NCI-H1092 treated with DMSO at 0.1 percent for 48 hours (cell line): ENCODE results near the gene ITSN1.
"Not testable (repeated sequence)": the region's sequence is repeated elsewhere in the genome, so short reads cannot be mapped to it uniquely, and the experiment has no call there.

Experiments used
- DNase-seq: peaks from one replicate; lab custom pipeline; 2025; lab: John Stamatoyannopoulos, UW

Gene ITSN1

GRCh38 chr21:33770542-33770941 lies 128.2 kb downstream of the ITSN1 start:
- DNase-seq: no peak

DNA sequence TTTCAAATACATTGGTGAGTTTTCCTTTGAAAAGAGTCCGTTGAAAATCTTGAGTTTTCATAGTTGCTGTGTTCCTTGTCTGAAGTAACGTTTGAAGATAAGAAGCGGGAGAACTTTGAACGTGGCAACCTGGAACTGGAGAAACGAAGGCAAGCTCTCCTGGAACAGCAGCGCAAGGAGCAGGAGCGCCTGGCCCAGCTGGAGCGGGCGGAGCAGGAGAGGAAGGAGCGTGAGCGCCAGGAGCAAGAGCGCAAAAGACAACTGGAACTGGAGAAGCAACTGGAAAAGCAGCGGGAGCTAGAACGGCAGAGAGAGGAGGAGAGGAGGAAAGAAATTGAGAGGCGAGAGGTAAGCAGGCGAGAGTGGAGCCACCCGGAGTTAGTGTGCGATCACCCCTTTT lies 129.7 kb downstream of the ITSN1 start:
- DNase-seq: no peak

DNA sequence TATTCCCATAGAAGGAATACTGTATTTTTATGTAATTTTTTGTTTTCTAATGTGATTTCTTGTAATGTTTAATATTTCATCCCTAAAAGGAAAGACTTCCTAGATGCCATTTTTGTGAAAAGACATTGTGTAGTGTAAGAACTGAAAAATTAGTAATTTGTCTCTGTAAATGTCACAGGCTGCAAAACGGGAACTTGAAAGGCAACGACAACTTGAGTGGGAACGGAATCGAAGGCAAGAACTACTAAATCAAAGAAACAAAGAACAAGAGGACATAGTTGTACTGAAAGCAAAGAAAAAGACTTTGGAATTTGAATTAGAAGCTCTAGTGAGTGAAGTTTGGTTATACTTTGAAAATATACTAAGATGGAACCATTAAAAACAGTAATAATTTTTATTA lies 132.2 kb downstream of the ITSN1 start:
- no peak for DNase-seq

DNA sequence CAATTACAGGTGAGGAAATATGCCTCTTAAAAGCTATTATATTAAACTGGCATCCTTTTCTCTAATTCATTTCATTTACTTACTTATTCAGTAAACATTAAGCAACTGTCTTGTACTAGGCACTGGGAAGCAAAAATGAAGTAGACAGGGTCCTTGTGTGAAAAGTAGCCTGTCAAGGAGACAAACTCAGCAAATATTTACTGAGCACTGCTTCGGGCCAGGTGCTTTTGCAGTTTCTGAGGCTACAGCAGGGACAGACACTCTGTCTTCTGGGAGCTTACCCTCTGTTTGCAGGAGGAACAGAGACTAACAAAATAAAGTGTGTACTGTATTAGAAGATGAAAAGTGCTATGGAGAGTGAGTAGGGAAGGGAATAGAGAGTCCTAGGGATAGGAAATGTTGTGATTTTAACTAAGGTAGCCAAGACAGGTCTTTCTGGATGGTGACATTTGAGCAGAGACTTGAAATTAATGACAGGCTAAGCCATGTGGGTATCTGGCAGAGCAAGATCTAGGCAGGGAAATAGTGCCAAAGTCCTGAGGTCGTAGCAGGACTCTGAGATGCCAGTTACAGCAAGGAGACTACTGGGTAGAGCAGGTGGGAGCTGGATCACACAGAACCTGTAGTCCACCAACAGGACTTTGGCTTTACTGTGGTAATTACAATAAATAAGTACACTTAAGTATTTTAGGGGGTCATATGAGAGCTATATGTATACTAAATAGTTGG lies 133.0 kb downstream of the ITSN1 start:
- no peak for DNase-seq

DNA sequence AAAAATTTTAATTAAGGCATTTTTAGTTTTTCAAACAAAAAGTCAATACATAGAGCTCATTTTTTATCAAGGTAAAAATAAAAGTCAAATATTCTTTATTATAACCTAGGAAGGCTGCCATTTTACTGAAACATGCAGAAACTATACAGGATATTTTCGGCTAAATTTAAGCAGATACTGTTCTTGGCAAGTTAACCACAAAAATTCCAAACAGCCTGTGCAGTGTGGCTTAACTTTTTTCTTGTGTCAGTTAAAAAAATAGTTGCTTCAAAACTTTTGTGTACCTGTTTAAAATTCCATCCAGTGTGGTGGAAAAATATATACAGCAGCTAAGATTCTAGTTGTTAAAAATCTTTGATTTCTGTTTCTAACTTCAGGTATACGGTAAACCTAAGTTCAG lies 138.3 kb downstream of the ITSN1 start:
- no peak for DNase-seq

DNA sequence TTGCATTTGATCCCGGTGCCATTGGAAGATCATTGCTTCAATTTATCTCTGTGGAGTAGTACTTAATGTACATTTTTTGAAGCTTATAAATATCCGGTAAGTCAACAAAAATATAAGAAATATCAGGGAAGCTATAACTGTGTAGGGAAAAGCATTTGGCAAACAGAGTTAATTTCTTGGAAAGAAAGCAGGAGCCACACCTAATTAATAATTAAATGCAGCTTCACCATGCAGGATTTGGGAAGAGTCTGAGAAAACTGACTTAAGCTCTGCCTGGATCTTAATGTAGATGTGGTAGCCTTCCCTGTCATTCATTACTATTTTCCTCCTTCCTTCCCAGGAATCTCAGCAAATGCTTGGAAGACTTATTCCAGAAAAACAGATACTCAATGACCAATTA lies 138.8 kb downstream of the ITSN1 start:
- DNase-seq: no peak

DNA sequence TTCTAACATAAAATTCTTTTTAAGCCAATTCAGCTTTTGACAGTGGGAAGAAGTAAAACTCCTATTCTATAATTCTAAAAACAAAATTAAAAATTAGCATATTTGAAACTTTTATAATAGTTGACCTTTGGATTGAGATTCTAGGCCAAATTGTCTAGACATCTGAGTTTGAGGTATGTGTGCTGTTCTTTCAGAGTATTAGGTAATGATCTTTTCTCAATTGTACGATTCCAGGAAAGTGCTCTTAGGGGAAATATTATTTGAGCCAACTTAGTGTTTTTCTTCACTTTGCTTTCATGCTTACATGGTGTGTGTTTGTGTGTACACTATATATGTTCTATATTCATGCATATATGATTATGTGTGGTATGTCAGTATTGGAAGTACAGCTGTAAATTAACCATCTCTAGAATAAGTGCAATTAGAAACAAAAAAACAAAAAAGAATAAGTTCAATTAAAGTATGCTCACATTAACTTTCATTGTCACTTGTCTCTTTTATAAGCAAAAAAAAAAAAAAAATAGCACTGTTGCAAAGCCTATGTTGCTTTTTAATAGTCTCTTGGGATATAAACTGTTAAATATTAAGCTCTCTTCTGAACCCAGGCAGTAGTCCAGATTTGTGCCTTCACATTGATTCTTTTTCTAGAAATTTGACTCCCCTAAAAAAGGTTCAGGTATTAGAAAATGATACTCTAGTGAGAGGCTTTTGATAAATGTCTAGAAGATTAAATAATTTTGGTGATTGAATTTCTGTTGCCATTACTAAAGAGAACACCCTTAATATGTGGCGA lies 141.1 kb downstream of the ITSN1 start:
- no peak for DNase-seq

GRCh38 chr21:33787431-33787830 lies 145.1 kb downstream of the ITSN1 start:
- no peak for DNase-seq

DNA sequence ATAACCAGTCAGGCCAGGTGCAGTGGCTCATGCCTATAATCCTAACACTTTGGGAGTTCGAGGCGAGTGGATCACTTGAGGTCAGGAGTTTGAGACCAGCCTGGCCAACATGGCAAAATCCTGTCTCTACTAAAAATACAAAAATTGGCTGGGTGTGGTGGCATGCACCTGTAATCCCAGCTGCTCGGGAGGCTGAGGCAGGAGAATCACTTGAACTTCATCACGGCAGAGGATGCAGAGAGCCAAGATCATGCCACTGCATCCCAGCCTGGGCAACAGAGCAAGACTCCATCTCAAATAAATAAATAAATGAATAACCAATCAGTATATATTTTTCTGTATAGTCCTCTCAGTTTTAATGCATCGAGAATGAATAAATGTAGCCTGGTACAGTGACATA lies 146.1 kb downstream of the ITSN1 start:
- not testable (repeated sequence) for DNase-seq

- no peak for DNase-seq
Measured at GRCh38 chr21:33789697-33790096, 147.4 kb downstream of the ITSN1 start.

DNA sequence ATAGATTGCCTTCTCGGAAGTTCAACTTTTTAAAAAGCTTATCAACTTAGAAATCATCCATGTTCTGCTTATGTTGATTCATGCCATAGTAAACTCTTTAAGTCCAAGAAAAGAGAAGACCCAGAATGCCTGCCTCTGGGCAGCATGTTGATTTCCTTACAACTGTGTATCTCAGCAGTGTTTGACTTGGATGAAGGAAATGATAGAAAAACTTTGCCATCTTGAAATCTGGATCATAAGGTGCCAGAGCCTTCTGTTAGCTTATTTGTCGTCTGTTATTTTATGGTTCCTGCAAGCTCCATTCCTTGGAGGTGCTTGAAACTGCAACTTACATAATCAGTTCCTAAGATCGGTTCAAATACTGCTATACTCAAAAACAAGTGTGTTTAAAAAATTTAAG lies 148.8 kb downstream of the ITSN1 start:
- DNase-seq: no peak

DNA sequence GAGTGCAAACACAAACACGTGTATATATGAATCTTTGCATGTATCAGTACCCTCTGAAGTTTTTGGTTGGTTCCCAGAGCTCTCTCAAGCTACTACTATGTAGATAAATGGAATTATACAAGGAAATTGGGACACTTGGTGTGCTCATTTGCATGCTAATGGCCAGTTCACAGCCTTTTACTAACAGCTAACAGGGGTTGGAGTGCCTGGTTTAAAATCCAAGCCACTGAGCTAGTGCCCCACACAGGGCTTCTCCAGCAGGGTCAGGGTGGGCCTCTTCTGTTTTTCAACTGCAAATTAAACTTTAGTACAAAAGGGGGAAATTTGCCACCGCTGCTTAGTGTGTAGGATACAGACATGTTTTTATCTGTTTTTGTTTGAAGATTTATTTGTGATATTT lies 152.3 kb downstream of the ITSN1 start:
- DNase-seq: no peak

DNA sequence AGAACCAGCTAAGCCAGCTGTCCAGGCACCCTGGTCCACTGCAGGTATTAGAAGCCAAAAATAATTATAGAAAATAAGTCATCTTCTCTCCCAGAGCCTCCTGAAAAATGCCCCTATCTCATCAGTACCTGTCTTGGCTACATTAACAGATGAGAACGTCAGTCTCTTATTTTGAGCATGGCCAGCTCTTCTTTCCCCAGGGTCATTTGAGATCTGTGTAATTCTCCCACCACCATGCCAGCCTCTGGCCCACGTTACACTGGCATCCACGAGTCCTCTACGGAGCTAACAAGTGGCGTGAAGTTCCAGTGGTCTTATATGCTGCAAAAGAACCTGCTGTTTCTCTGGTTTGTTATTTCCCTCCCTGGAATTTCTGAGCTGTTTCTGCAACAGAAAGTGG lies 155.3 kb downstream of the ITSN1 start:
- DNase-seq: no peak

GRCh38 chr21:33799378-33800090 lies 157.2 kb downstream of the ITSN1 start:
- no peak for DNase-seq

GRCh38 chr21:33800753-33801423 lies 158.6 kb downstream of the ITSN1 start:
- DNase-seq: no peak

- peak; percentile 93 for DNase-seq
Measured at GRCh38 chr21:33801424-33802405, 159.4 kb downstream of the ITSN1 start.

DNA sequence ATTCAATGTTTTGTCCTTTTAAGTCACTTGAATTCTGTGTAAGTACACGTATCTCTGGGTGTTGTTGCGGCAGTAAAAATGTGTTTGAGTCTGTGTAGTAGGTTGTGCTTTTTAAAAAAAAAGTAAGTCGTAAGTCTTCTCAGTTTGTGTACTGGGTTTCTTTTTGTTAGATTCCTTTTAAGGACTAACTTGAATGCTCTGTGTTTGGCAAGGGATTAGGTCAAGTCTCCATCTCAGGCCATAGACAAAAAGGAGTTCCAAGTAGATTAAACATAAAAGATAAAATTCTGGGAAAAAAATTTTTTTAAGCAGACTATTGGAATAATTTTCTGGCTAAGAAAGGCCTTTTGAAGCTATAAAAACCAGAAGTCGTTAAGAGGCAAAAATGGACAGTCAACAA lies 160.2 kb downstream of the ITSN1 start:
- DNase-seq: no peak

DNA sequence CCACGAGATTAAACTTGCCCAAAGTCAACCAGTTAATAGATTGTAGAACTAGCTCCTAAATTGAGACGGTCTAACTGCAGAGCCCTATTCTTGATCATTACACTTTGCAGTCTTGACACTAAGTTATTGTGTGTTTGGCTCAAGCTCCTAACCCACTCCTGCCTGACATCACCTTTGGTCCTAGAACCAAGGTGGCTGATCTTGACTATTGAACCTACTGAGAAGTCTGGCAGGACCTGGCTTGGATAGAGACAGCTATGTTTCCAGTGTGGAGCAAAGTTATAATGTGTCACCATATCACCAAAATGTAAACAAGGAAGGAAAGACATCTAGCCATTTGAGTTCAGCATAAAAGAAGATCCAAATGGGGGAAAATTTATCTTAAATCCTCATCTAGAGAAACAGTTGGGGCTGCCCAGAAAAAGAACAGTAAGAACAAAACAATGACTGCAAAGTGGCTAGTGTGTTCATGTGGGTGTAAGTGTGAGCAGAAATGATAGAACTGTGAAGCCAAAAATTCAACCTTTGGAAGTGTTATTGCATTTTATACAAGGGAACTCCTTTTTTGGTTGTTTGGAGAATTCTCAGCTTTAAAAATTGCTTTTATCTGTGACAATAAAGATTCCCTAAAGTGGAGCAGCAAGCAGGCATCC lies 166.5 kb downstream of the ITSN1 start:
- no peak for DNase-seq

GRCh38 chr21:33810766-33811165 lies 168.5 kb downstream of the ITSN1 start:
- no peak for DNase-seq

GRCh38 chr21:33811167-33812010 lies 169.1 kb downstream of the ITSN1 start:
- no peak for DNase-seq
